Embryonic facial prominence (tissue), 1 donor: ENCODE measurements around the gene TRIM45.
"Not testable (repeated sequence)": the region's sequence is repeated elsewhere in the genome, so short reads cannot be mapped to it uniquely, and the experiment has no call there.

Source experiments
- DNase-seq: peaks from one replicate; pipeline ENCODE4 v3.0.0-alpha.2; 2016; ENCODE audit errors: extremely low spot score

The TRIM45 gene, protein sequence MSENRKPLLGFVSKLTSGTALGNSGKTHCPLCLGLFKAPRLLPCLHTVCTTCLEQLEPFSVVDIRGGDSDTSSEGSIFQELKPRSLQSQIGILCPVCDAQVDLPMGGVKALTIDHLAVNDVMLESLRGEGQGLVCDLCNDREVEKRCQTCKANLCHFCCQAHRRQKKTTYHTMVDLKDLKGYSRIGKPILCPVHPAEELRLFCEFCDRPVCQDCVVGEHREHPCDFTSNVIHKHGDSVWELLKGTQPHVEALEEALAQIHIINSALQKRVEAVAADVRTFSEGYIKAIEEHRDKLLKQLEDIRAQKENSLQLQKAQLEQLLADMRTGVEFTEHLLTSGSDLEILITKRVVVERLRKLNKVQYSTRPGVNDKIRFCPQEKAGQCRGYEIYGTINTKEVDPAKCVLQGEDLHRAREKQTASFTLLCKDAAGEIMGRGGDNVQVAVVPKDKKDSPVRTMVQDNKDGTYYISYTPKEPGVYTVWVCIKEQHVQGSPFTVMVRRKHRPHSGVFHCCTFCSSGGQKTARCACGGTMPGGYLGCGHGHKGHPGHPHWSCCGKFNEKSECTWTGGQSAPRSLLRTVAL

GRCh38 chr1:117121589-117122329 lies at the start of gene TRIM45:
TRIM45 (minus strand) TSS chr1:117121749; CDS start chr1:117121201, 548 bp downstream.
- DNase-seq, result peak; percentile 91

GRCh38 chr1:117169871-117170596 lies 48.5 kb upstream of the TRIM45 start:
- no peak for DNase-seq

DNA sequence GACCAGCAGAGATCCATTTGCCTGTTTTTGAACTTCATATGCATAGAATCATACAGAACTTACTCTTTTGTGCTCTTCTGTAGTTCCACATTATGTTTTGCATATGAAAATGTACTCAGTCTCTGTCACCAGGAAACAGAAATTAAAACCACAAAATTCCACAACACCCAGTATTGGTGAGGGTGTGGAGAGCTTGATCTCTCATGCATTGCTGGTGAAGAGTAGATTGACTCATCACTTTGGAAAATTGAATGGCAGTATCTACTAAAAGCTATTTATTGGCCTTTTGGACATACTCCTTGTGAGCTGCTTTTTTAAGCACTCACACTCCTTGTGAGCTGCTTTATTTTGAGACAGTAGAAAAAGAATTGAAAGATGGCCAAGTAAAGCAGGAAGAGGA lies 45.9 kb upstream of the TRIM45 start:
- DNase-seq, result no peak

- no peak for DNase-seq
Observed at GRCh38 chr1:117166076-117166475, 44.5 kb upstream of the TRIM45 start.

GRCh38 chr1:117164209-117164608 lies 42.7 kb upstream of the TRIM45 start:
- DNase-seq, result no peak

GRCh38 chr1:117162816-117163215 lies 41.3 kb upstream of the TRIM45 start:
- no peak for DNase-seq

GRCh38 chr1:117161887-117162286 lies 40.3 kb upstream of the TRIM45 start:
- no peak for DNase-seq

GRCh38 chr1:117151305-117151704 lies 29.8 kb upstream of the TRIM45 start:
- DNase-seq, result not testable (repeated sequence)

DNA sequence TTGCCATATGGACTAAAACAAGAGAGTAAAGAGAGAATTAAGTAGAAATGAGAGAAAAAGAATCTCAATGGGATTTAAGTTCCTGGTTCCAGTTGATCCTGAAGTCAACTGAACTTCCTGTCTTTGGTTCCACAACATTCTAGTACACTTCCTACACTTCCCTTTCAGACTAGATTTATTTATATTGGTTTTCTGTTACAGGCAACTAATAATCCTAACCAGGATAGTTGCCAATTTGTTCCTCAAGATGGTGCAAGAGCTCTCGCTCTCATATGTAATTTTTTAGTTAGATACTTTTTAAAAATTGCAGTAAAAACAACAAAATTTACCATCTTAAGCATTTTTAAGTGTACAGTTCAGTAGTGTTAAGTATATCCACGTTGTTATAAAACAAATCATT lies 28.8 kb upstream of the TRIM45 start:
- no peak for DNase-seq

DNA sequence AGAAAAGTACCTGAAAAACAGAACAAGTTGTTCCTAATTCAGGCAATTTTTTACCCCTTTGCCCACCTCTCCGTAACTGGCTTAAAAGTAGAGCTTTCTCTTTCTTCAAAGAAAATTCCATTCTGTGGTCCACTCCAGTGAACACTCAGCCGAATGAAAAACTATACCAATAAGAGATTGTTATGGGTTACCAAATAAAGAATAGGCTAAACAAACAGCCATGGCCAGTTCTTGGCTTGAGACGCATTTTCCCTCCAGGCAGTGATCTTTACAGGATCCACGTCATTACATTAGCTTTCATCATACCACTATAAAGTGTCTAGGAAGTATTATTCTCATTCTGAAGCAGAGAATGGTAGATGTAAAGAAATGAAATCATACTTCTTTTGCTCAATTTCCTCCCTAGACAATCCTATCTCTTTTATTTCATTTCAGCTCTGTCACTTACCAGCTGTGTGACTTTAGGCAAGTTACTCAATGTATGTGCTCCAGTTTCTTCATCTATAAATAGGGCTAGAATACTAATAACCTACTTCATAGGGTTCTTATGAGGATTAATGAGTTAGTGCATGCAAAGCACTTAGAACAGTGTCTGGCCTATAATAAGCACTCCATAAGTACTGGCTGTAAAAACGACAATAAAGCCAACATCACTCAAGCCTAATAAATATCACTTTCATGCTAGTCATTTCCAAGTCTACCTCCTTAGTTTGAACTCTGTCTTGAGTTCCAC lies 26.5 kb upstream of the TRIM45 start:
- DNase-seq, result no peak

GRCh38 chr1:117147341-117147831 lies 25.8 kb upstream of the TRIM45 start:
- no peak for DNase-seq

- no peak for DNase-seq
Observed at GRCh38 chr1:117146575-117147340, 25.2 kb upstream of the TRIM45 start.

GRCh38 chr1:117146072-117146471 lies 24.5 kb upstream of the TRIM45 start:
- no peak for DNase-seq

GRCh38 chr1:117143871-117144270 lies 22.3 kb upstream of the TRIM45 start:
- no peak for DNase-seq

- DNase-seq, result no peak
Observed at GRCh38 chr1:117143172-117143571, 21.6 kb upstream of the TRIM45 start.

DNA sequence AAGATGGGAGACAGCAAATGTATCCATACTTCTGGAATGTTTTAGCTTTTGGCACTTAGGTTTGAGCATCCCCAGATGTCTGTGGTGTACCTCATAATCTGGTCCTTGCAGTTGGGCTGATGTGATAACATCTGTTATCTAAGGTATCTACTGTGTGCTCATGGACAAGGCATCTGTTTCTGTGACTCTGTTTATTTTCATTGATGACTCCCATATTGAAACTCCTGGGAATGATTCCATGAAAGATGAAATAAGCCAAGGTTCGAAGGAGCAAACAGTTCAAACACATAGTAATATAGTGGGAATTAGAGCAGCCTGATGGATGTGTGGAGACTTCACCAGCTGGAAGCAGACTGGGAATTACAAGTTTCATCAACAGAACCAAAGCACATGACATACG lies 20.7 kb upstream of the TRIM45 start:
- DNase-seq, result no peak

- no peak for DNase-seq
Observed at GRCh38 chr1:117138561-117138960, 17.0 kb upstream of the TRIM45 start.

GRCh38 chr1:117138106-117138505 lies 16.6 kb upstream of the TRIM45 start:
- DNase-seq, result no peak

- no peak for DNase-seq
Observed at GRCh38 chr1:117137281-117137855, 15.8 kb upstream of the TRIM45 start.

GRCh38 chr1:117136749-117137148 lies 15.2 kb upstream of the TRIM45 start:
- DNase-seq, result no peak
